ENCODE data around the gene ZNF277.

Gene ZNF277

GRCh38 chr7:112186300-112186699, 20.2 kb upstream of the ZNF277 start:
- Histone ChIP-seq H3K9me3 (ENCODE audit: control insufficient read depth, insufficient read depth, low read length) (no peaks in the 10 kb centered on the region), H3K36me3 (ENCODE audit: control insufficient read depth, insufficient read depth, low read length) (no peaks in the 10 kb centered on the region), H3K4me1 (ENCODE audit: control insufficient read depth, insufficient read depth, low read length) (no peaks in the 10 kb centered on the region)

GRCh38 chr7:112188257-112188656, 18.2 kb upstream of the ZNF277 start:
- no peaks in the 10 kb centered on the region for H3K27me3 ChIP-seq (ENCODE audit: control insufficient read depth, insufficient read depth, low read length)
- no peaks in the 10 kb centered on the region for H3K4me1 ChIP-seq (ENCODE audit: control insufficient read depth, insufficient read depth, low read length)
- no peaks in the 10 kb centered on the region for H3K36me3 ChIP-seq (ENCODE audit: control insufficient read depth, insufficient read depth, low read length)
- no peaks in the 10 kb centered on the region for H3K9me3 ChIP-seq (ENCODE audit: control insufficient read depth, insufficient read depth, low read length)
- H3K9ac ChIP-seq (ENCODE audit: low read depth, low read length): no peak overlapping the region
- H3K4me3 ChIP-seq (ENCODE audit: low read depth, low read length): no peak overlapping the region

More at GRCh38 chr7:112186300-112186699, 20.2 kb upstream of the ZNF277 start:
- Histone ChIP-seq H3K4me3 (ENCODE audit: low read depth, low read length) (no peak overlapping the region), H3K9ac (ENCODE audit: low read depth, low read length) (no peak overlapping the region), H3K27me3 (ENCODE audit: control insufficient read depth, insufficient read depth, low read length) (no peaks in the 10 kb centered on the region)

GRCh38 chr7:112189691-112190090, 16.8 kb upstream of the ZNF277 start:
- Histone ChIP-seq H3K27me3 (ENCODE audit: control insufficient read depth, insufficient read depth, low read length) (no peaks in the 10 kb centered on the region), H3K4me3 (ENCODE audit: low read depth, low read length) (no peak overlapping the region), H3K9me3 (ENCODE audit: control insufficient read depth, insufficient read depth, low read length) (no peaks in the 10 kb centered on the region), H3K36me3 (ENCODE audit: control insufficient read depth, insufficient read depth, low read length) (no peaks in the 10 kb centered on the region), H3K9ac (ENCODE audit: low read depth, low read length) (no peak overlapping the region), H3K4me1 (ENCODE audit: control insufficient read depth, insufficient read depth, low read length) (no peaks in the 10 kb centered on the region)

GRCh38 chr7:112190120-112190519, 16.4 kb upstream of the ZNF277 start:
- no peak overlapping the region for H3K4me3 ChIP-seq (ENCODE audit: low read depth, low read length)
- no peaks in the 10 kb centered on the region for H3K27me3 ChIP-seq (ENCODE audit: control insufficient read depth, insufficient read depth, low read length)
- no peaks in the 10 kb centered on the region for H3K4me1 ChIP-seq (ENCODE audit: control insufficient read depth, insufficient read depth, low read length)
- no peak overlapping the region for H3K9ac ChIP-seq (ENCODE audit: low read depth, low read length)
- no peaks in the 10 kb centered on the region for H3K9me3 ChIP-seq (ENCODE audit: control insufficient read depth, insufficient read depth, low read length)
- no peaks in the 10 kb centered on the region for H3K36me3 ChIP-seq (ENCODE audit: control insufficient read depth, insufficient read depth, low read length)

- Histone ChIP-seq H3K9me3 (ENCODE audit: control insufficient read depth, insufficient read depth, low read length) (no peaks in the 10 kb centered on the region), H3K36me3 (ENCODE audit: control insufficient read depth, insufficient read depth, low read length) (no peaks in the 10 kb centered on the region), H3K27me3 (ENCODE audit: control insufficient read depth, insufficient read depth, low read length) (no peaks in the 10 kb centered on the region), H3K9ac (ENCODE audit: low read depth, low read length) (no peak overlapping the region), H3K4me3 (ENCODE audit: low read depth, low read length) (no peak overlapping the region), H3K4me1 (ENCODE audit: control insufficient read depth, insufficient read depth, low read length) (peaks cover 7% of the 10 kb centered on the region)
Observed at GRCh38 chr7:112192236-112193154, 14.0 kb upstream of the ZNF277 start.

- Histone ChIP-seq H3K27me3 (ENCODE audit: control insufficient read depth, insufficient read depth, low read length) (no peaks in the 10 kb centered on the region), H3K4me3 (ENCODE audit: low read depth, low read length) (no peak overlapping the region), H3K9ac (ENCODE audit: low read depth, low read length) (no peak overlapping the region), H3K4me1 (ENCODE audit: control insufficient read depth, insufficient read depth, low read length) (peaks cover 7% of the 10 kb centered on the region), H3K9me3 (ENCODE audit: control insufficient read depth, insufficient read depth, low read length) (no peaks in the 10 kb centered on the region), H3K36me3 (ENCODE audit: control insufficient read depth, insufficient read depth, low read length) (no peaks in the 10 kb centered on the region)
Observed at GRCh38 chr7:112193915-112194502, 12.5 kb upstream of the ZNF277 start.

- H3K27me3 ChIP-seq (ENCODE audit: control insufficient read depth, insufficient read depth, low read length): no peaks in the 10 kb centered on the region
- no peak overlapping the region for H3K9ac ChIP-seq (ENCODE audit: low read depth, low read length)
- H3K4me3 ChIP-seq (ENCODE audit: low read depth, low read length): no peak overlapping the region
- H3K9me3 ChIP-seq (ENCODE audit: control insufficient read depth, insufficient read depth, low read length): no peaks in the 10 kb centered on the region
- H3K4me1 ChIP-seq (ENCODE audit: control insufficient read depth, insufficient read depth, low read length): peaks cover 7% of the 10 kb centered on the region
- H3K36me3 ChIP-seq (ENCODE audit: control insufficient read depth, insufficient read depth, low read length): no peaks in the 10 kb centered on the region
Observed at GRCh38 chr7:112195717-112196116, 10.8 kb upstream of the ZNF277 start.

- Histone ChIP-seq H3K9me3 (ENCODE audit: control insufficient read depth, insufficient read depth, low read length) (no peaks in the 10 kb centered on the region), H3K4me1 (ENCODE audit: control insufficient read depth, insufficient read depth, low read length) (peaks cover 7% of the 10 kb centered on the region), H3K4me3 (ENCODE audit: low read depth, low read length) (no peak overlapping the region), H3K9ac (ENCODE audit: low read depth, low read length) (no peak overlapping the region), H3K36me3 (ENCODE audit: control insufficient read depth, insufficient read depth, low read length) (no peaks in the 10 kb centered on the region), H3K27me3 (ENCODE audit: control insufficient read depth, insufficient read depth, low read length) (no peaks in the 10 kb centered on the region)
Observed at GRCh38 chr7:112197322-112197721, 9.2 kb upstream of the ZNF277 start.

GRCh38 chr7:112199035-112199655, 7.3 kb upstream of the ZNF277 start:
- Histone ChIP-seq H3K4me1 (ENCODE audit: control insufficient read depth, insufficient read depth, low read length) (peaks cover 10% of the 10 kb centered on the region), H3K4me3 (ENCODE audit: low read depth, low read length) (no peak overlapping the region), H3K36me3 (ENCODE audit: control insufficient read depth, insufficient read depth, low read length) (no peaks in the 10 kb centered on the region), H3K27me3 (ENCODE audit: control insufficient read depth, insufficient read depth, low read length) (no peaks in the 10 kb centered on the region), H3K9me3 (ENCODE audit: control insufficient read depth, insufficient read depth, low read length) (no peaks in the 10 kb centered on the region), H3K9ac (ENCODE audit: low read depth, low read length) (no peak overlapping the region)

- Histone ChIP-seq H3K4me1 (ENCODE audit: control insufficient read depth, insufficient read depth, low read length) (peaks cover 10% of the 10 kb centered on the region), H3K4me3 (ENCODE audit: low read depth, low read length) (no peak overlapping the region), H3K9me3 (ENCODE audit: control insufficient read depth, insufficient read depth, low read length) (no peaks in the 10 kb centered on the region), H3K36me3 (ENCODE audit: control insufficient read depth, insufficient read depth, low read length) (no peaks in the 10 kb centered on the region), H3K27me3 (ENCODE audit: control insufficient read depth, insufficient read depth, low read length) (no peaks in the 10 kb centered on the region), H3K9ac (ENCODE audit: low read depth, low read length) (no peak overlapping the region)
Observed at GRCh38 chr7:112199672-112200071, 6.8 kb upstream of the ZNF277 start.

GRCh38 chr7:112201411-112201810, 5.1 kb upstream of the ZNF277 start:
- no peak overlapping the region for H3K4me3 ChIP-seq (ENCODE audit: low read depth, low read length)
- H3K27me3 ChIP-seq (ENCODE audit: control insufficient read depth, insufficient read depth, low read length): no peaks in the 10 kb centered on the region
- no peaks in the 10 kb centered on the region for H3K9me3 ChIP-seq (ENCODE audit: control insufficient read depth, insufficient read depth, low read length)
- no peak overlapping the region for H3K9ac ChIP-seq (ENCODE audit: low read depth, low read length)
- peaks cover 2% of the 10 kb centered on the region for H3K4me1 ChIP-seq (ENCODE audit: control insufficient read depth, insufficient read depth, low read length)
- no peaks in the 10 kb centered on the region for H3K36me3 ChIP-seq (ENCODE audit: control insufficient read depth, insufficient read depth, low read length)

- no peak overlapping the region for H3K4me3 ChIP-seq (ENCODE audit: low read depth, low read length)
- no peaks in the 10 kb centered on the region for H3K9me3 ChIP-seq (ENCODE audit: control insufficient read depth, insufficient read depth, low read length)
- H3K4me1 ChIP-seq (ENCODE audit: control insufficient read depth, insufficient read depth, low read length): peaks cover 2% of the 10 kb centered on the region
- no peaks in the 10 kb centered on the region for H3K36me3 ChIP-seq (ENCODE audit: control insufficient read depth, insufficient read depth, low read length)
- no peaks in the 10 kb centered on the region for H3K27me3 ChIP-seq (ENCODE audit: control insufficient read depth, insufficient read depth, low read length)
- H3K9ac ChIP-seq (ENCODE audit: low read depth, low read length): no peak overlapping the region
Observed at GRCh38 chr7:112201839-112202238, 4.7 kb upstream of the ZNF277 start.

Data from iPS-15b (cell line).